Skeletal muscle satellite cell (primary cell): ENCODE data around the gene PRRX2.
"Not testable (repeated sequence)": the region's sequence is repeated elsewhere in the genome, so short reads cannot be mapped to it uniquely, and the experiment has no call there.

ENCODE experiments used
- H3K27me3 ChIP-seq: 2 replicates; pipeline ENCODE4 v1.7.0; 2013; ENCODE audit warnings: low read length; ENCODE audit not compliant: control insufficient read depth, insufficient read depth
- H3K36me3 ChIP-seq: 2 replicates; pipeline ENCODE4 v1.7.0; 2013; ENCODE audit warnings: mild to moderate bottlenecking, control low read depth, low read length; ENCODE audit not compliant: insufficient read depth
- H3K4me1 ChIP-seq: 2 replicates; pipeline ENCODE4 v1.7.0; 2013; ENCODE audit warnings: low read length; ENCODE audit not compliant: control insufficient read depth, insufficient read depth
- H3K4me2 ChIP-seq: 2 replicates; pipeline ENCODE4 v1.7.0; 2013; ENCODE audit warnings: mild to moderate bottlenecking, low read length
- H3K4me3 ChIP-seq: 2 replicates; pipeline ENCODE4 v1.7.0; 2013; ENCODE audit warnings: low read length
- H3K9ac ChIP-seq: 2 replicates; pipeline ENCODE4 v1.7.0; 2013; ENCODE audit warnings: mild to moderate bottlenecking, low read depth, low read length, moderate library complexity
- H3K9me3 ChIP-seq: replicated peaks from 2 replicates; pipeline ENCODE4 v1.7.0; 2013; ENCODE audit warnings: mild to moderate bottlenecking, control low read depth, low read length

PRRX2 gene

GRCh38 chr9:129746092-129746777, 80.8 kb downstream of the PRRX2 start:
- no peak overlapping the region for H3K9ac ChIP-seq
- no peaks in the 10 kb centered on the region for H3K9me3 ChIP-seq
- no peak overlapping the region for H3K4me2 ChIP-seq
- H3K36me3 ChIP-seq: no peaks in the 10 kb centered on the region
- H3K4me1 ChIP-seq: peaks cover 19% of the 10 kb centered on the region
- no peak overlapping the region for H3K4me3 ChIP-seq
- H3K27me3 ChIP-seq: peaks cover 24% of the 10 kb centered on the region

DNA sequence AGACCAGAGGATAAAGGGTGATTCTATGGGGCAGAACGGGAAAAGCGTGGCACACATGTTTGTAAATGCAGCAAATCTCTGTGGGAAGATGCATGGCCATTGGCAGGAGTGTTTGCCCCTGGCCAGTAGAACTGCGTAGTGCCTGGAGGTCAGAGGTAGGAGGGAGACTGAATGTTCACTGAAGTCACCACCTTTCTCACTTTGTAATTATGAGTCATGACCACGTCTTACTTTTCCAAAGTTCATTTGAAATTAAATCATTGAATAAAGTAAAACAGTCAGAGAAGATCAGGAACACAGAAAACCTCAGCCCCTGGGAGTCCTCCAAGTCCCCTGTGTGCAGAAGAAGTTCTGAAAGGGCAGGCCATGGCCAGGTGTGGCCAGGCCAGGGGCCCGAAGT, 82.8 kb downstream of the PRRX2 start:
- no peak overlapping the region for H3K4me2 ChIP-seq
- H3K4me1 ChIP-seq: peaks cover 33% of the 10 kb centered on the region
- no peaks in the 10 kb centered on the region for H3K36me3 ChIP-seq
- no peaks in the 10 kb centered on the region for H3K9me3 ChIP-seq
- peaks cover 30% of the 10 kb centered on the region for H3K27me3 ChIP-seq
- H3K4me3 ChIP-seq: no peak overlapping the region
- no peak overlapping the region for H3K9ac ChIP-seq

DNA sequence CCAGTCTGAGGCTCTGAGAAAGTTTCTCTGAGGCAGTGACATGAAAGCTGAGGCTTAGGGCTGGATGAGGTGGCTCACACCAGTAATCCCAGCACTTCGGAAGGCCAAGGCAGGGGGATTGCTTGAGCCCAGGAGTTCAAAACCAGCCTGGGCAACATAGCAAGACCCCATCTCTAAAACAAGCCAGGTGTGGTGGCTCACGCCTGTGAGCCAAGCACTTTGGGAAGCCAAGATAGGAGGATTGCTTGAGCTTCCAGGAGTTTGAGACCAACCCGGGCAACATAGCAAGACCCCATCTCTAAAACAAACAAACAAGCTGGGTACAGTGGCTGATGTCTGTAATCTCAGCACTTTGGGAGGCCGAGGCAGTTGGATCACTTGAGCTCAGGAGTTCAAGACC, 83.6 kb downstream of the PRRX2 start:
- H3K4me2 ChIP-seq, H3K9ac ChIP-seq, H3K9me3 ChIP-seq, H3K4me3 ChIP-seq, H3K36me3 ChIP-seq: not testable (repeated sequence)
- Histone ChIP-seq H3K4me1 (peaks cover 33% of the 10 kb centered on the region), H3K27me3 (peaks cover 32% of the 10 kb centered on the region)

GRCh38 chr9:129749575-129749974, 84.1 kb downstream of the PRRX2 start:
- H3K4me2 ChIP-seq: no peak overlapping the region
- H3K9ac ChIP-seq: no peak overlapping the region
- peaks cover 37% of the 10 kb centered on the region for H3K27me3 ChIP-seq
- H3K9me3 ChIP-seq: no peaks in the 10 kb centered on the region
- H3K4me3 ChIP-seq: no peak overlapping the region
- H3K4me1 ChIP-seq: peaks cover 33% of the 10 kb centered on the region
- H3K36me3 ChIP-seq: no peaks in the 10 kb centered on the region

DNA sequence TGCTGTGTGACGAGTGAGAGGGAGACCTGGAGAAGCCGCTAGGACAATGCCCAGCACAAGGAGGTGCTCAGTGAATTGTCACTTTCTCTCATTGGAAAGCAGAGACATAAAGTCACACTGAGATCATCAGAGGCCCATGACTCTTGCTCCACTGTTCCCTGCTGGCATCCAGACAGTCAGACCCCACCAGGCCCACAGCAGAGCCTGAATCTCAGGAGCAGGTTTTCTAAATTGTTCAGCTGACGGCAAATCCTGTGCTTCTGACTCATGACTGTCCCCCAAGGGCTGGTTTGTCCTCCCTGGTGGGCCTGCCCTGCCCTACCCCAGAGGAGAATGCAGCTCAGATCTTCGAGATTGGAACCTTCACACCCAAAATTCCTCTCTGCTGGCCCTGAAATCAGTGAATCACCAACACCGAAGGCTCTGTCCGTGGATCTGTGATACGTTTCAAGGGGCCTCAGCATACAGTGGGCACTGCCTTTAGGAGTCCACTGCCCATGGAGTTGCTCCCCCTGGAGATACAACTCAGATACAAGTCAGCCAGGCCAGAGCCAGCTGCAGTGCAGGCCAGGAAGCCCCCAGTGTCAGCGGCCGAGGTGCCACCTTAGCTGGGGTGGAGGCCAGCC, 84.7 kb downstream of the PRRX2 start:
- Histone ChIP-seq H3K4me3 (no peak overlapping the region), H3K27me3 (peaks cover 39% of the 10 kb centered on the region), H3K4me1 (peaks cover 33% of the 10 kb centered on the region), H3K4me2 (no peak overlapping the region), H3K9me3 (no peaks in the 10 kb centered on the region), H3K36me3 (no peaks in the 10 kb centered on the region), H3K9ac (no peak overlapping the region)

DNA sequence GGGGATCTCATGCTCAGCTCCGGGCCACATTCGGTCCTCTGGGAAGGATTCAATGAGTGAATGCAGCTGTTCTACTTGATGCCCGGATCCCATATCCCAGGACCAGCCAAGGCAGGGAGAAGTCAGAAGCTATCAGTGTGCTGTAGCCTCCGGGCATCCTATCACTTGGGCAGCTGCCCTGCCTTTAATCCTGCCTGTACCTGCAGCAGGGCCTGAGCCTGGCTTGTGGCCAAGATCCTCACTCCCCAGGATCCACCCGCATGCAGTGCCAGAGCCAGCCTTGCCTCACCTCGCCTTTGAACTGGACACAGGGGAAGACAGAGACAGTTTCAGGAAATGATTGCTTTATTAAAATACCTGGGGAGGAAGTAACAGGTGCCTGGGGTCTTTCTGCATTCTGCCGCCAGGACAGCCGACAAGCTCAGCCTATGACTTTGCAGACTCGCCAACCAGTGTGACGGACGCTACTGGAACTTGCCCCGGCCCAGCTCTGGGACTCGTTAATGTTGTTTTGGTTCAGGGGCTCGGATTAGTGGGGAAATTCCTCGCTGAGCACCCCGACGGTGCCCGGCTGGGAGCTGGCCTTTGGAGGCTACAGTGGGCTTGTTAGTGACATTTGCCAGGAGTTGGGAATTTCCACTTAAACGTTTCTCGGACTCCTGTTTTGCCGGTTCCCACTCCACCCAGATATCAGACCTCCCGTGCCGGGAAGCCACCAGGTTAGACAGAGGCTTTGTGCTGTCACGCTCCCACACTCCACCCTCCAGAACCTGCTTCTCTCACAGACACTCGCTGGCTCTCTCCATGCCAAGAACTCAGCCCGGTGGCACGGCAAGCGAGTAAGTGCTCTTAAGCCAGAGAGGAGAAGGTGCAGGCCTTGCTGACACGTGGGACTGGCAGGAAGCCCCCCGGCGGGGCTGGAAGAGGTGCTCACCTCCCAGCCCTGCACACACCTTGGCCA, 86.7 kb downstream of the PRRX2 start:
- Histone ChIP-seq H3K4me3 (peak overlapping the region; percentile 62), H3K4me2 (peak overlapping the region; percentile 84), H3K4me1 (peaks cover 28% of the 10 kb centered on the region), H3K9ac (peak overlapping the region; percentile 10), H3K36me3 (no peaks in the 10 kb centered on the region), H3K27me3 (peaks cover 49% of the 10 kb centered on the region), H3K9me3 (no peaks in the 10 kb centered on the region)

DNA sequence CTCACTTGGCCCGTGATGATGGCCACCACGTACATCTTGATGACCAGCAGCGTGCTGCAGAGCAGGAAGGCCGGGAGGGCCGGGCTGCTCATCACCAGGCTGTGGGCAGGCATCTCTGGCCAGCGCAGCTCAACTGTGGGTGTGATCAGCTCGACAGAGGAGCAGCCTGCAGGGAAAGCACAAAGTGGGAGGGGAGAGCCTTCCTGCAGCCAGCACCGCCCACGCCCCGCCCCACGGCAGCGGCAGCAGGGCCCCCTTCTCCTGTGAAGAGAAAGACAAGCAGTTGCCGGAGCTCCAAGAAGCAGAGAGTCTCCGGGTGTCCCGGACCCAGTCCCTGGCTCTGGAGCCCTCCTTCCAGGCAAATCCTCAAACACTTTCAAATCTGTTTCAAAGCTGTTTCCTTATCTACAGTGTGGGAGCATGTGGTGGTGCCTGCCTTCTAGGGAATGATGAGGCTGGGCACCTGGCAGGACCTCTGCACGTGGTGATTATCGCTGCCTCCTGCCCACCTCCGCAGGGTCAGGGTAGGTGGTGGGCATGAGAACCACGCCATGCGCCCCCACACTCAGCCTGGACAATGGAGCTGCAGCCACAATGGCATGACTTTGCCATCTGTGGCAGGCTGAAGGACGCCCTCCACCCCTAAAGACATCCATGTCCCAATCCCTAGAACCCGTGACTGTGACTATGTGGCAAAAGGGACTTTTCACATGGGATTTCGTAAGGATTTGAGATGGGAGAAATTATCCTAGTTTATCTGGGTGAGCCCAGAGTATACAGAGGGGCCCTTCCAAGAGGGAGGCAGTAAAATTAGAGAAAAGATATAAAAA, 87.7 kb downstream of the PRRX2 start, which contains the start of gene PTGES:
TSS of gene PTGES (minus strand) at position 143 of the 830 bp plus-strand sequence. CDS start at position 113, 30 bp downstream.
- Histone ChIP-seq H3K36me3 (no peaks in the 10 kb centered on the region), H3K4me3 (peak within 1 kb of the TSS; percentile 62), H3K4me2 (peak within 1 kb of the TSS; percentile 84), H3K27me3 (peaks cover 49% of the 10 kb centered on the region), H3K9me3 (no peaks in the 10 kb centered on the region), H3K9ac (peak within 1 kb of the TSS; percentile 10), H3K4me1 (peaks cover 28% of the 10 kb centered on the region)

DNA sequence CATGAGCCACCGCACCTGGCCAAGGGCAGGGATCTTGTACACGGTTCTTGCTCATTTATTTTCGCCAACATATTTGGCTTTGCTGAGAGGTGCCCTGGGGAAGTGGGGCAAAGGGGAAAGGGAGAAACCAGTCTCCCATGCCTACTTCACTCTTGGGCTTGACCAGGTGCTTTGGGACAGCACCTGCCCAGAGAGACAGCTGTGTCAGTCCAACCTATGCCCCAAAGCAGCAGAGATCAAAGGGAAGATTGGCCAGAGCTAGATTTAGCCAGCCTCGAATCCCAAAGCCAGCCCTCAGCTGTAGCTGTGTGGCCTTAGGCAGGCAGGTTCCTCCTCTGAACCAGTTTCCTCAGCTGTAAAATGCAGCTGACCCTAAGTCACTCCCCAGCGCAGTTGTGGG, 89.7 kb downstream of the PRRX2 start:
- Histone ChIP-seq H3K27me3 (peaks cover 42% of the 10 kb centered on the region), H3K4me1 (peaks cover 23% of the 10 kb centered on the region), H3K9me3 (no peaks in the 10 kb centered on the region), H3K36me3 (no peaks in the 10 kb centered on the region), H3K9ac (no peak overlapping the region), H3K4me3 (no peak overlapping the region), H3K4me2 (no peak overlapping the region)

GRCh38 chr9:129756191-129756590, 90.7 kb downstream of the PRRX2 start:
- H3K4me1 ChIP-seq: peaks cover 18% of the 10 kb centered on the region
- no peak overlapping the region for H3K4me2 ChIP-seq
- no peaks in the 10 kb centered on the region for H3K9me3 ChIP-seq
- H3K36me3 ChIP-seq: no peaks in the 10 kb centered on the region
- no peak overlapping the region for H3K4me3 ChIP-seq
- H3K27me3 ChIP-seq: peaks cover 36% of the 10 kb centered on the region
- H3K9ac ChIP-seq: no peak overlapping the region

- H3K4me2 ChIP-seq: no peak overlapping the region
These were observed 91.6 kb downstream of the PRRX2 start for GRCh38 chr9:129757045-129757444.

DNA sequence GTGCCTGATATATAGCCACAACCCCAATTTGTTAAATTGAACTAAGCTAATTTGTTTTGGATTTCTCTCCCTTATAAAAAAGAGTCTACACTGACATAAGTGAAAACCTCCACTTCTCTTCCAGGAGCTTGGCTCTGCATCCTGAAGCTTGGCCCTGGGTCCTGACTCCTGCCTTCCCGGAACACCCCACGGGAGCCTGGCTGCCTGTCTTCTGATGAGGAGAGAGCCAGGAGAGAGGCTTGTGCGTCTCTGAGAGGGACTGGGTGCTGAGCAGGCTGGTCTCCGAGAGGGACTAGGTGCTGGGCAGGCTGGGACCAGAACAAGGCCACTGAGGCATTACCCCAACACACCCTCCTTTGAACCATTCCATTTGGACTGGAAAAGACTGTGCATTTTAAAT, 93.9 kb downstream of the PRRX2 start:
- Histone ChIP-seq H3K27me3 (peaks cover 15% of the 10 kb centered on the region), H3K4me3 (no peak overlapping the region), H3K9ac (no peak overlapping the region)

More at GRCh38 chr9:129757045-129757444, 91.6 kb downstream of the PRRX2 start:
- Histone ChIP-seq H3K36me3 (no peaks in the 10 kb centered on the region), H3K27me3 (peaks cover 31% of the 10 kb centered on the region), H3K9me3 (no peaks in the 10 kb centered on the region), H3K9ac (no peak overlapping the region), H3K4me3 (no peak overlapping the region), H3K4me1 (peaks cover 23% of the 10 kb centered on the region)

More for the DNA sequence above, 93.9 kb downstream of the PRRX2 start:
- Histone ChIP-seq H3K9me3 (no peaks in the 10 kb centered on the region), H3K4me2 (no peak overlapping the region), H3K36me3 (no peaks in the 10 kb centered on the region), H3K4me1 (peaks cover 27% of the 10 kb centered on the region)
